Coronary artery (tissue), 2 donors: ENCODE results near the gene SSTR5.
A peak's percentile ranks its signal among the peaks of the same experiment; 100 is the strongest.

Experiments used
- DNase-seq: peaks from one replicate; pipeline ENCODE4 v3.0.0-alpha.2; 2017; ENCODE audit warnings: low spot score
- H3K27ac ChIP-seq, 2 donors: fragments of 200-600 bp; sonication (generic); one replicate each; pipeline ENCODE4 v1.5.1; 2016 to 2019
- H3K4me3 ChIP-seq: fragments of 200-600 bp; sonication (generic); 2 replicates; pipeline ENCODE4 v1.5.1; 2016; ENCODE audit warnings: mild to moderate bottlenecking, moderate library complexity
- CTCF ChIP-seq: fragments of 200-600 bp; sonication (generic); IDR thresholded peaks from one replicate; pipeline ENCODE4 v1.5.1; 2019; ENCODE audit warnings: antibody characterized with exemption

Gene SSTR5

GRCh38 chr16:1054660-1055556 is 17.6 kb upstream of the SSTR5 start:
- no peak for DNase-seq
- Histone ChIP-seq H3K4me3 (no peak overlapping the region), H3K27ac (no peak overlapping the region)
- peak; percentile 74 for TF ChIP-seq CTCF

- DNase-seq = no peak
- TF ChIP-seq CTCF = no peak
- H3K4me3 ChIP-seq = no peak overlapping the region
- no peak overlapping the region for H3K27ac ChIP-seq
Measured at GRCh38 chr16:1055557-1055924, 17.0 kb upstream of the SSTR5 start.

GRCh38 chr16:1056196-1056595 is 16.4 kb upstream of the SSTR5 start:
- Histone ChIP-seq H3K27ac (no peak overlapping the region), H3K4me3 (no peak overlapping the region)
- DNase-seq = no peak
- TF ChIP-seq CTCF = no peak

- Histone ChIP-seq H3K27ac (no peak overlapping the region), H3K4me3 (no peak overlapping the region)
- no peak for DNase-seq
- peak; percentile 96 for TF ChIP-seq CTCF
Measured at GRCh38 chr16:1057252-1057932, 15.2 kb upstream of the SSTR5 start.

- H3K27ac ChIP-seq = no peak overlapping the region
- no peak overlapping the region for H3K4me3 ChIP-seq
- DNase-seq = no peak
- no peak for TF ChIP-seq CTCF
Measured at GRCh38 chr16:1058216-1058615, 14.3 kb upstream of the SSTR5 start.

- H3K4me3 ChIP-seq = no peak overlapping the region
- no peak for TF ChIP-seq CTCF
- DNase-seq = no peak
Measured at GRCh38 chr16:1059310-1059709, 13.2 kb upstream of the SSTR5 start.

More at GRCh38 chr16:1059310-1059709, 13.2 kb upstream of the SSTR5 start:
- H3K27ac ChIP-seq = no peak overlapping the region
